Thyroid gland (tissue), 4 donors: ENCODE data around the gene PCYT1B. TPM values are rescaled to one million over a fixed set of nuclear protein-coding genes. Genes with fewer than 3 reads are reported as not detected.

ENCODE experiments used
- DNase-seq, 2 donors: peaks; one replicate each; pipeline ENCODE4 v3.0.0-alpha.2; 2019
- H3K27ac ChIP-seq, 3 donors: fragments of 200-600 bp; sonication (generic); 1 replicate in 2 of 3; 2 replicates in 1 of 3; pipeline ENCODE4 v1.5.1; 2016 to 2019; ENCODE audit warnings: mild to moderate bottlenecking in 1 of 3, moderate library complexity in 1 of 3
- H3K27me3 ChIP-seq: fragments of 200-600 bp; sonication (generic); one replicate; pipeline ENCODE4 v1.5.1; 2019
- H3K36me3 ChIP-seq, 2 donors: fragments of 200-600 bp; sonication (generic); one replicate each; pipeline ENCODE4 v1.5.1; 2016 to 2019
- H3K4me1 ChIP-seq, 2 donors: fragments of 200-600 bp; sonication (generic); one replicate each; pipeline ENCODE4 v1.5.1; 2017 to 2019
- H3K4me3 ChIP-seq, 3 donors: fragments of 200-600 bp; sonication (generic); replicated peaks in 1 of 3; 1 replicate in 2 of 3; 2 replicates in 1 of 3; pipeline ENCODE4 v1.5.1; 2016; ENCODE audit warnings: mild to moderate bottlenecking in 1 of 3
- H3K9me3 ChIP-seq: fragments of 200-600 bp; sonication (generic); one replicate; pipeline ENCODE4 v1.5.1; 2017
- POLR2A ChIP-seq, 2 donors: fragments of 450-650 bp; IDR thresholded peaks; one replicate each; pipeline ENCODE4 v1.6.1; 2017; ENCODE audit warnings: antibody characterized with exemption in 2 of 2, mild to moderate bottlenecking in 2 of 2, moderate library complexity in 1 of 2
- whole genome bisulfite sequencing, 2 donors: methylation state at CpG; one replicate each; pipeline ENCODE4 v1.1.5; 2017; 5-methylcytosine and 5-hydroxymethylcytosine counted together
- intact Hi-C: fragments of 100-400 bp; cut with DNase I; formaldehyde crosslinking; loops from one replicate; pipeline ENCODE4 v1.15.1; 2023
- total RNA-seq, 4 donors: library from RNA; depleted of rRNA; stranded (reverse); fragments of >200 nt; gene quantifications; one replicate each; pipeline ENCODE4 v1.2.3, GENCODE V29; 2016
- TF ChIP-seq, protein P1 (sequence below), 6 experiments: fragments of 200-600 bp in 3 of 6; fragments of 450-650 bp in 3 of 6; sonication (generic) in 3 of 6; IDR thresholded peaks; one replicate each; pipeline ENCODE4 v1.5.1; 2016 to 2019; ENCODE audit warnings: antibody characterized with exemption in 6 of 6, mild to moderate bottlenecking in 2 of 6, inconsistent platforms in 1 of 6, moderate library complexity in 1 of 6

The PCYT1B gene
- total RNA-seq, 4 donors from 2014 or later, result 0.13 TPM; not detected in 3

- no peak overlapping the region for H3K27ac ChIP-seq
- H3K36me3 ChIP-seq, result no peaks in the 10 kb centered on the region
- intact Hi-C loops, result no loop called here
- TF ChIP-seq, protein P1, sequence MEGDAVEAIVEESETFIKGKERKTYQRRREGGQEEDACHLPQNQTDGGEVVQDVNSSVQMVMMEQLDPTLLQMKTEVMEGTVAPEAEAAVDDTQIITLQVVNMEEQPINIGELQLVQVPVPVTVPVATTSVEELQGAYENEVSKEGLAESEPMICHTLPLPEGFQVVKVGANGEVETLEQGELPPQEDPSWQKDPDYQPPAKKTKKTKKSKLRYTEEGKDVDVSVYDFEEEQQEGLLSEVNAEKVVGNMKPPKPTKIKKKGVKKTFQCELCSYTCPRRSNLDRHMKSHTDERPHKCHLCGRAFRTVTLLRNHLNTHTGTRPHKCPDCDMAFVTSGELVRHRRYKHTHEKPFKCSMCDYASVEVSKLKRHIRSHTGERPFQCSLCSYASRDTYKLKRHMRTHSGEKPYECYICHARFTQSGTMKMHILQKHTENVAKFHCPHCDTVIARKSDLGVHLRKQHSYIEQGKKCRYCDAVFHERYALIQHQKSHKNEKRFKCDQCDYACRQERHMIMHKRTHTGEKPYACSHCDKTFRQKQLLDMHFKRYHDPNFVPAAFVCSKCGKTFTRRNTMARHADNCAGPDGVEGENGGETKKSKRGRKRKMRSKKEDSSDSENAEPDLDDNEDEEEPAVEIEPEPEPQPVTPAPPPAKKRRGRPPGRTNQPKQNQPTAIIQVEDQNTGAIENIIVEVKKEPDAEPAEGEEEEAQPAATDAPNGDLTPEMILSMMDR (IDR thresholded peaks at IDR 0.05), result no peak
- TF ChIP-seq POLR2A (IDR thresholded peaks at IDR 0.05), result no peak
- no peaks in the 10 kb centered on the region for H3K4me1 ChIP-seq
- H3K9me3 ChIP-seq, result no peaks in the 10 kb centered on the region
- H3K4me3 ChIP-seq, result no peak overlapping the region
- DNase-seq, result no peak
- no peaks in the 10 kb centered on the region for H3K27me3 ChIP-seq
- WGBS, 2 donors, result 92 to 93% methylated on average over 1 of the region's 1 CpG
Observed at GRCh38 chrX:24547961-24548360, 99.2 kb downstream of the PCYT1B start.

DNA sequence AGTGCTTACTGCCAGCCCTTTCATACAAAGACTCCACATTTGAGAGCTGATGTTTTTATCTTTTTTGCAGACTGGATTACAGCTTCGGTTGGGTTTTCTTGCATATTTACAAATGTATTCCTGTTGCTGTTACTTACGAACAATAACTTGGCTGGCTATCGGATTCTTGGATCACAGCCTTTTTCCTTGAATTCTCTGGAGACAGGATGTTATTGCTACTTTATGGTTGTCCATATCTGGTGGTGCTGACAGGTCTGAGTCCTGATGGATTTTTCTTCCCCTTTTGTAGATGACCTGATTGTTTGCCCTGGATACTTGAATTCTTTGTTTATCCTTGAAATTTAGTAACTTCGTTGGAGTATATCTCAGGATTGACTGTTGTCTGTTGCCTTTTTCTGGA lies 104.4 kb downstream of the PCYT1B start:
- TF ChIP-seq, protein P1 (IDR thresholded peaks at IDR 0.05), result no peak
- TF ChIP-seq POLR2A (IDR thresholded peaks at IDR 0.05), result no peak
- H3K36me3 ChIP-seq, result no peaks in the 10 kb centered on the region
- H3K27me3 ChIP-seq, result no peaks in the 10 kb centered on the region
- no peak overlapping the region for H3K27ac ChIP-seq
- DNase-seq, result no peak
- H3K4me3 ChIP-seq, result no peak overlapping the region
- no peaks in the 10 kb centered on the region for H3K9me3 ChIP-seq
- intact Hi-C loops, result no loop called here
- no peaks in the 10 kb centered on the region for H3K4me1 ChIP-seq
- 44 to 66% methylated on average over 4 of the region's 4 CpGs for WGBS, 2 donors

DNA sequence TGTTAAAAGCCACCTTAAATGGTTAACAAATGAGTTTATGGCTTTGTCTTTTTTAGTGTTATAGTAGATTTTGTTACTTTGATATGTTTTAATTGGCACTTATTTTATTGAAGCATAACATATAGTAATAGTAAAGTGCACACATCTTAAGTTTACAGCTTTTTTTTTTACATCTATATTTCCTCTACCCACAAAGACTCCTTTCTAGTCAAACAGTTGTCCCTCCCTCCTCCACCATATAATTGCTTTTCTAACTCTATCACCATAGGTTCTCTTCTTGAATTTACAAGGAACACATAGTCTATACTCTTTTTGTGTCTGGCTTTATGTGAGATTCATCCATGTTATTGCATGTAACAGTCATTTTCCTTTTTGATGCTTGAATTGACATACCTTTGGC lies 110.6 kb downstream of the PCYT1B start:
- DNase-seq, result no peak
- H3K4me3 ChIP-seq, result no peak overlapping the region
- H3K27me3 ChIP-seq, result no peaks in the 10 kb centered on the region
- no peak for TF ChIP-seq POLR2A (IDR thresholded peaks at IDR 0.05)
- TF ChIP-seq, protein P1 (IDR thresholded peaks at IDR 0.05), result no peak
- no peaks in the 10 kb centered on the region for H3K36me3 ChIP-seq
- H3K4me1 ChIP-seq, result no peaks in the 10 kb centered on the region
- H3K27ac ChIP-seq, result no peak overlapping the region
- H3K9me3 ChIP-seq, result no peaks in the 10 kb centered on the region
- intact Hi-C loops, result no loop called here

DNA sequence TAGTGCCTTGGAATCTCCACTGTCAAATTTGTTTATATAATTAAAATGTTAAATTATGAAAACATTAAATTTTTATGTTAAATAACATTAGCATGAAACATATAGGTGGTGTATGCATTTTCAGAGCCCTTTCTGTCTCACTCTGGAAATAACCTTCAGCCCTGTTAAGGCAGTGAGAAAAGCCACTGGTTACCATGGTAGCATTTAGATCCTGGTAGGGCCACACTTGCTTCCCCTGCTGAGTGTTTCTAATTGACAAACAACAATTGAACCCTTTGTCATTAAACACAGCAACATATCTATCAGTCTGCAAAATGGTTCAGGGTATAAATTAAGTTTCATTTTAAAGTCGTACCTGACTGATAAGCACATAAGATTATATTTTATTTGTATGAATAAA lies 118.5 kb downstream of the PCYT1B start:
- TF ChIP-seq POLR2A (IDR thresholded peaks at IDR 0.05), result no peak
- TF ChIP-seq, protein P1 (IDR thresholded peaks at IDR 0.05), result no peak
- 58 to 68% methylated on average over 1 of the region's 1 CpG for WGBS, 2 donors

GRCh38 chrX:24526616-24527015 lies 120.5 kb downstream of the PCYT1B start:
- H3K9me3 ChIP-seq, result no peaks in the 10 kb centered on the region
- H3K27me3 ChIP-seq, result no peaks in the 10 kb centered on the region
- H3K4me3 ChIP-seq, result no peak overlapping the region
- TF ChIP-seq POLR2A (IDR thresholded peaks at IDR 0.05), result no peak
- TF ChIP-seq, protein P1 (IDR thresholded peaks at IDR 0.05), result no peak
- no peak for DNase-seq
- H3K27ac ChIP-seq, result no peak overlapping the region
- intact Hi-C loops, result no loop called here
- WGBS, 2 donors, result 97 to 98% methylated on average over 2 of the region's 2 CpGs
- no peaks in the 10 kb centered on the region for H3K36me3 ChIP-seq
- H3K4me1 ChIP-seq, result no peaks in the 10 kb centered on the region

More for the DNA sequence above, 118.5 kb downstream of the PCYT1B start:
- no peaks in the 10 kb centered on the region for H3K4me1 ChIP-seq
- H3K9me3 ChIP-seq, result no peaks in the 10 kb centered on the region
- H3K27ac ChIP-seq, result no peak overlapping the region
- DNase-seq, result no peak
- H3K36me3 ChIP-seq, result no peaks in the 10 kb centered on the region
- no peak overlapping the region for H3K4me3 ChIP-seq
- H3K27me3 ChIP-seq, result no peaks in the 10 kb centered on the region
- intact Hi-C loops, result no loop called here
